ELF-1 (cell line): Measurements from ENCODE around the gene THTPA.
A peak's percentile ranks its signal among the peaks of the same experiment; 100 is the strongest.

Experiments used
- DNase-seq: peaks from one replicate; pipeline ENCODE4 v3.0.0-alpha.2; 2016; ENCODE audit warnings: low read depth, low spot score

Gene THTPA

DNA sequence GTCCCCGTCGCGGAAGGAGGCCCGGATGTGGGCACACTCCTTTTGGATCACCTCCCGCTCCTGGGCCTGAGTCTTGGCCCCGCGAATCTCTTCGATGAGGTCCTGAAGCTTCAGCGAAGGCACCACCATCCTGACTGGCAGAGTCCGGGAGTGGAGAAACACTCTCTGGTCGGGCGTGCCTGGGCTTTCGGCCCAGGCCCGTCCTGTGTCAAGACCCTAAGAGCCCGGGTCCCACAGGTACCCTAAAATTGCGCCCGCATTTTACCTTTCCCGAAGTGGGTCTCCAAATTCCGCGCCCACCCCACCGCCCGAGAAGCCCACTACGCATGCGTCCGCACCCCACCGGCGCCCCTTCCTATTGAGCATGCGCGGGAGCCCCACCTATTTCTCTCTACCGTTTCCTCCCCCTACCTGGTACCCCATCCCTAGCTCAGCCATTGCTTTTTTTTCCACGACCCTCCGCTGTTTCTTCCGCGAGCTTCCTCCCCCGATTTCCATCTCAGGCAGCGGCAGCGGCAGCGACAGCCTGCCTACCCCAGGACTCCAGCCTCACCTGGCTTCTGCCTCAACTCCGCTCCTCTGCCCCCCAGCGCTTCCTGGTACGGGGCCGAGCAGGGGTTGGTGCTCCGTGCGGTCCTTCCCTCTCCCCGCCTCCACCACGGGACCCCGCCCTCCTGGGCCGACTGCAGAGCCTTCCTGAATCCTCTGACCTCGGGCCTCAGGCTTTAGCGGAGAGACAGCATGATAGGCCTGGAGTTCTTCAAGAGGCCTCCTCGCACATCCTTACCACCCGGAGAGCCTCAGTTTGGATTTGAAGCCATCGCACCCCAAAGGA is 11.3 kb downstream of the THTPA start, which contains the start of gene AP1G2:
TSS of gene AP1G2 (minus strand) at position 606 of the 835 bp plus-strand sequence. CDS start at position 129, 477 bp downstream.
- DNase-seq = peak; percentile 94

DNA sequence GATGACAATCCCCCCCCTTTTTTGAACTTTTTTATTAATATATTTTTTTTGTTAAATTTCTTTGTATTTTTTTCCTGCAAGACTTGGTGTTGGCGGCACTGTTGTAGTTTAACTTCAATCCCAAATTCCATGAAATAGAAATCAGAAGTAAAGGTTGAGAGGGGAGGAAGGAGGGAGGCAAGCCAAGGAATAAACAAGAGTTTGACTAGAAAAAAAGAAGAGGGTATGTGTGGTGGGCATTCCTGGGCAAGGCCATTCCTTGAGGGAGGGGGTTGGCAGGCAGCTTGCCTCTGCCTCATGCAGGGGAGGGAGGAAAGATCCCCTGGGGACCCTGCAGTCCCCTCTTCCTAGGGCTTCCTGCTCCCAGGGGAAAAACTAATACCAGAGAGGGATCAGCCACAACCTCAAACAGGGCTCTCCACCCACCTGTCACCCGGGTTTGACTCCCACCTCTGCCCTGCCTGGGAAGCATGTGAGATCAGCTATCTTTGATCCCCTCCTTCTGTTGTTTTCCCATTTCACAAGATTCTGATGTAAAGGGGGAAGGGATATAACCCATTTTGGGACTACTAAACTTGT is 12.0 kb downstream of the THTPA start:
- no peak for DNase-seq

DNA sequence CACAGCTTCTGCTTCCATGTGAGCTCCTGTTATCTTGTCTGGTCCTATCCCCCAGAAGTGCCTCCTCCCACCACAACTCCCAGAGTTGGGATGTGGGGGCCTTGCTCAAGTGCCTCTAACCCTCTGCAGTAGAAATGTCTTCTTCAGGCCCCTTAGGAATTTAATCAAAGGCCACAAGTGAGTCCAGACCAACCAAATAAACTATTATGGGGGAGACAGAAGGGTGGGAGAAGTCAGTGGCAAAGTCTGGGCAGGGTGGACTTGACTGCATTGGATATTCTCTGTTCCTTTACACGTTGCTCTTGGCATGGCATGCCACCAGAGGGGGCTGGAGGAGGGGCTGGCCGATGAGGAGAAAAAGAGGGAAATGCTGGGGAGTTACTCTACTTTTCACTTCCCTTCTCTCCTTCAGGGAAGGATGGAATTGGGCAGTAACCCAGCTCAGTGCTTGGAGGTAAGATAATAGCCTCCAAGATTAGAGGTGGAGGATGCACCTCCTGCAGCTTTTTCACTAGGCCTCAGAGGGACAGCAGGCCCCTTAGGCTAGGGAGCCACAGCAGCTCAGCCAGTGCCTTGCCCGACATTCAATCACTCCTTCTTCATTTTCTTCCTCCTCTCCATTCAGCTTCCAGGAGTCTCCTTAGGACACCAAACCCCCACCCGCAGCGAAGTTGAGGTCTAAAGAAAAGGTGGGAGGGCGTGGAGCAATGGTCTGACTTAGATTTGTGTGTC is 12.7 kb downstream of the THTPA start:
- no peak for DNase-seq

DNA sequence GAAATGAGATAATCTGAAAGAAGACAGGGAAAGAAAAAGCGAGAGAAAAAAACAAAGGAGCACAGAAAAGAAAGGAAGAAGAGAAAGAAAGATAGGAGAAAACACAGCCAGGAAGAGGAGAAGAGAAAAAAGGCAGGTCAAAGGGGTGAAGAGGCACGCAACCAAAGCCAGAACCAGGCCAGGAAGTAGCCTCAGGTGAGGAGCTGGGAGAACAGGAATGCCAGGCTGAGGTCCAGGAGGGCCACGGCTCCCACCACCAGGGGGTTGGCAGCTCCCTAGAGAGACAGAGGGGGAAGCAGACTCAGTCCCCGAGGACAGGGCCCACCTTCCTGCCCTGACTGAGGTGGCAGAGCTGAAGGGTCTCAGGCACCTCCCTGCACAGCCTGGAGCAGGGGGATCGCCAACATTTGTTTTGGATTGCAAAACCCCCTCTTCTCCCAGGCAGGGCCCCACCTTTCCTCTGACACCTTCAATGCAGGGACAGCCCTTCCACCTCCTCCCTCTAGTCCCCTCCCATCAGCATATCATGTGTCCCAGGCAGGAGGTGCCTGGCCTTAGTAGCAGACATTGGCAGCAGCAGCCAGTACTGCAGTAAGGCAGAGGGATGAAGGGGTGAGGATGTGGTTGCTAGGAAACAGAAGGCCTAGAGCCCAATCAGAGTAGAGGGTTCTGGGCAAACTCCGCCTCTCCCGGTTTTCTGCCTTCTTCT is 13.5 kb downstream of the THTPA start:
- DNase-seq = peak; percentile 77

DNA sequence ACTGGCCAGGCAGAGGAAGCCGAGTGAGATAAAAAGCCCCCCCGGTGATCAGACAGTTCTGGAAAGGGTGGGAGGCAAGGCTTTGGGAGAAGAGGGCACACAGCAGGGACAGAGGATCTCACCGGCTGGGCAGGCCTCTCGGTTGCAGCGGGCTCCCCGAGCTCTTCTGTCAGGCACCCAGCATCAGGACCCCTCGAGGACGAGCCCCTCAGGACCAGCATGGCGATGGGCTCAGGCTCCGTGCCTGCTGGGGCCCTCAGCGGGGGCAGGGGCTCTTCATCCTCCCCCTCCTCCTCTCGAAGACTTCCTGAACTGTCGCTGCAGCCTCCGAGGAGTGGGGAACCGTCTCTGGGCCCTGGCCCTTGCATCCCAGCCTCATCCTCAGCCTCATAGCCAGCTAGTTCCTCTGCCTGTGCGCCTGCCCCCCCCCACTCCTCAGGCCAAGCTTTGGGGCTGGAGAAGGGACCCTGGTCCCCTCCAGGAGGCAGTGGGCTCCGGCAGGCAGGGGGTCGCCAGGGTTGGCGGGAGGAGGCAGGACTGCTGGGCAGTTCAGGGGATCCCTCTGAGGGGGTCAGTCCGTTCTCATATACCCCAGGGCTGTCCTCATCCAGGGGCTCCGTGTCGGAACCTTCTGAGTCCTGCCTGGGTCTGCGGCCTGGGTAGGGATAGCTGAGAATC is 14.9 kb downstream of the THTPA start:
- no peak for DNase-seq

DNA sequence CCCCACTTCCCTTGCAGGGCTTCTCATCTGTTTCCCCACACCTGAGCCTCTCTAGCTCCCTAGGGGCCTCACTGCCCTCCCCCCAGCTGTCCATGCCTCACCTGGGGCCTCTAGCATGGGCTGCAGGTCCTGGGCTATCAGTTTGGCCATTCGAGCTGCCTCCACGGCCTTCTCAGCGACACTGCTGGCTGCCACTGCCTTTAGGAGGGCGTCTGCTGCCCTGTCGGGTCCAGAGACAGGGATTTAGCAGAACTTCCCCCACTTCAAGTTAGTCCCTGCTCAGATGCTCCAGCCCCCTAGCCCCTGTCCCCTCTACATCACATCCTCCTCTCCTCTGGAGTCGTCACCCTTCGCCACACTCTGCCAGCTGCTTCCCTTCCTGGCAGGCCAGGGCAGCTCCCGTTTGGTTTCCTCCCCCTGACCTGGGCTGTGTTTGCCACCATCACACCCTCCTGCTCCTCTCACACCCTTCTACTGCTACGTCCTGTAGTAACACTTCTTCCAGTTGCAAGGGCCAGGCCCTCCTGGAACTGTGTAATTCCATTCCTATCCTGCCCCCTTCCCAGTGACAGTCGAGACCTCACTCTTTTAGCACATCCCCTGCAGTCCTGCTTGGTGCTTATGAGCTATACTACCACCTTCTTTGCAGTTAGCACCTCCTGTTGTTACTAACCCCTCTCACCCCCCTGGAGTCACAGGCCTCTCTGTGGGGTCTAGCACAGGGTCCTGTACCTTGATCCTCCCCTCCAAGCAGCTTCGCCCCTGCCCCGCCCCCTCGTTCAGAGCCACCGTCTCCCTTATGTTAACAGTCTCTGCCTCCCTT is 15.8 kb downstream of the THTPA start:
- DNase-seq = no peak

DNA sequence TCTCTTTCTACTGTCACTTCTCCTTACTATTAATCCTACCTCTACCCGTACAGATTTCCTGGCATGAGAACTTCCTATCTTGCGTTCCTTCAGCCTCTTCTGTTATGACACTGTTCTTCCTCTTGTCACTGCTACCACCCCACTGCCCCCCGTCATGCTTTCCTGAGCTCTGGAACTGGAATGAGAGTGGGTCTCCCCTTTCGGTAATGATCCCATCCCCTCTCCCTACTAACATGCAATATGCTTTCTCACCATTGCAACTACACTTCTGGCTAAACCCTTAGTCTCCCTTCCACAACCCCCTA is 16.4 kb downstream of the THTPA start:
- DNase-seq = no peak

DNA sequence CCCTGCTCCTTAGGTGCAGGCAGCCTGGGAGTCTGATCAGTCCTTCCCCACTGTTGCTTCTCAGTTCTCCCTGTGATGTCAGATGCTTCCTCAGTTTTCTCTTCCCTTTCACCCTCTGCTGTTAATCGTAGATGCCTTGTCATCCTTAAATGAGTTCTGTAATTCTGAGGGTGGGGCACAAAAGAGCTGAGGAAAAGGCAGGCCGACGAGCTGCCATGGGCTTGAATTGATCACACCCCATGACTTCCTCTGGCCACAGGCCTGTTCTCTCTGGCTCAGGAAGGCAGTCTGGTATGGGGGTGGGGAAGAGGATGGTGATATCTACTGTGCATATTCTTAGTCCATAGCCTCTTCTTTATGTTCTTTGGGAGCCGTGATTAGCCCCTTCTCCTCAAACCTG is 16.8 kb downstream of the THTPA start:
- DNase-seq = no peak

DNA sequence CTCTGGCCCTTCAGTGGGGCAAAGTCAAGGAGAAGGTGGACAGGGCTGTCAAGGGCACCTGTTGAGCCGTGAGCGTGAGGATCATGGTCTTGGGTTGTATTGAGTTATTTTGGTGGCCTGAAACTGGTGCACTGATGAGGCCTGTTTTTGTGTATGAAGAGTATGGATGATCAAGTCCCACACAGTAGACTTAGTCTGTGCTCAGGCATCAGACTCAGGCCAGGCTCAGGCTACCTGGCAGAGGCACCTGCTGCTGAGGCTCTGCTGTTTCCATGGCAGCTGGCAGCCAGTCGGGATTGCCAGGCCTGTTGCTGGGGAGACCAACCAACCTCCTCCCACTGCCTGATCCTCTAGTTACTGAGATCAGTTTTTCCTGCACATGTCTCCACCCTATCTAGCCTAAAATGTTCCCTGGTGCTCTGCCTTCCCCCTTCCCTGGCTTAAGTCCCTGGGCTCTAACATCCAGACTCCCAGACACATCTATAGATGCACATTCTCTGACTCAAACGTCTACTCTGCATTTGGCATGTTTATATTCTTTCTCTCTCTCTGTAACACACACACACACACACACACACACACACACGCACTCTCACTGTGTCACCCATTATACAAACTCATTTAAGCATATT is 17.4 kb downstream of the THTPA start:
- DNase-seq = no peak

DNA sequence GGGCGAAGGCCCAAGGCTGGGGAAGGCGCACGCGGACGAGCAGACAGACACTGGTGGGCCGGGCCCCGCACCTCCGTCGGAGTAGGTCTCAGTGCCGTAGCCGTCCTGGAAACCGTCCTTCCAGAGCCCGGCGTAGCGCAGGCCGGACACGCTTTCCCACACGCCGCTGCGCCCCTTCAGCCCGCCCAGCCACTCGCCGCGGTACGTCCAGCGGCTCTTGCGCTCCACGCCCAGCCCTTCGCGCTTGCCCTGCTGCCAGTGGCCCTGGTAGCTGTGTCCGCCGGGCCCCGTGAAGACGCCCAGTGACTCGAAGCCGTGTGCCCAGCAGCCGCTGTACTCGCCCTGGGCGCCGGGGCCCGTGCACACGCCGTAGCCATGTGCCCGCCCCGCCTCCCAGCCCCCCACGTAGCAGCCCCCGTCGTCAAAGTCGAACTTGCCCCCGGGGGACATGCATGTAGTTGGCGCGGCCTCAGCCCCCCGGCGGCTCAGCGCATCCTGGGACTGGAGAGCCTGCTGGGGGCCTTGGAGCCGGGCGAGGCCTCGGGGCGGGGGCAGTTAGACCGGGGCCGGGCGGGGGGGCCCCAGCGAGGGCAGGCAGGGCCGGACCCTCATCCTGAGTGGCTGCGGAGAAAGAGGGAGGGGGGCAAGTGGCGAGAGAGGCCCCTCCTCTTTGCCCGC is 21.1 kb downstream of the THTPA start:
- peak; percentile 48 for DNase-seq

DNA sequence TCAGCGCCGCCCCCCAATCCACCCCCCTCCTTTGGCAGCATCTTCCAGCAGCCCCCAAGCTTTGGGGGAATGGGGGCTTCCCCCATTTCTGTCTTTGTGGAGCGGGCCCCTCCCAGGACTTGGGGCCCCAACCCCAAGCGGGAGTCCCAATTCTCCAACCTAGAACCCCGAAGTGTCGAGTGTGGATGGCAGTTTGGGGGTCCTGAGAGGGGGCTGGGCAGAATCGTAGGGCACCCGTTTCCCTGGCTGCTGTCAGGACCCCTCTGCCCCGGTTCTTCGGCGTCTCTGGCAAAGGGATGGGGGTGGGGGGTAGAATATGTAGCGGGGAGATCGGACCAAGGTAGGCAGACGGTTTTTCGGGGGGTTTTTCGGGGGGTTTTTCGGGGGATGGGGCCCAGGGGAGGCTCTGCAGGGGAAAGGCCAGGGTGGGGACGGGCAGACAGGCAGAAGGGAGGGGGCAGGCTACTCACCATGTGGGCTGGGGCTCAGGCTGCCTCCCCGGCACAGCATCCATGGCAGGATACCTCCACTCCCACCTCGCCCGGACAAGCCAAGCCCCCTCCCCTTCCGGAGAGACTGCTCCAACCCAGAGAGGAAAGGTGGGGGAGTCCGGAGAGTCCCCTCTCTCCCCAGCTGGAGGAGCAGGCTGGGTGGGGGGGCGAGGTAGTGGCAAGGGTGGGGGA is 21.8 kb downstream of the THTPA start:
- DNase-seq = no peak

DNA sequence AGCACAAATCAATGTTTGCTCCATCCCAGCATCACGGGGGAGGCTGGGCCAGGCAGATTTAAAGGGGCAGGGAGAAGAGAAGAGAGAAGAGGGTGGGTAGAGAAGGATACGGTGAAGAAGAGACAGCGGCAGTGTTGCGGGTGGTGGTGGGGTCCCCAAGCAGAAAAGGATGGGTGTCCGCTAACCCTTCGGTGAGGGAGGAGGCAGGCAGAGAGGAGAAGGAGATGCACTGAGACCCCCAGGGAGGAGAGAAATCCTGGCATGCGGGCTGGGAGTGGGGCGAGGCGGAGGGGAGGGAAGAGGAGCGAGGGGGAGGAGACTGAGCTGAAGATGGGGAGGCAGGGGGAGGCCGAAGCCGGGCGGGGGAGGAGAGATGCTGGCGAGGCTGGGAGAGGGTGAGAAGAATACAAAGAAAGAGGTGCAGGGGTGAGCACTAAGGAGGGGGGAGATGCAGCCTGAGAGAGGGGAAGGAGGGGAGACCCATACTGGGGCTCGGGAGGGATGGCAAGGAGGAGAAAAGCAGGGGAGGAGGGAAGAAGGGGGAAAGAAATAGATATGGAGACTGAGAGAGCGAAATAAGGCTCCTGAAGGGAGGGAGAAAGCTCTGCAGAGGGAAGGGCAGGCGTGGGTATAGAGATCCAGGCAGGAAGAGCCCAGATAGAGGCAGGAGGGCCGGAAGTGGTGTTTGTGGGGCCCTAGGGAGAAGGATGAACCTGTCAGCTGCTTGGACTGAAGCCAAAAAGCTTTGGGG is 22.7 kb downstream of the THTPA start, which contains the start of gene JPH4:
TSS of gene JPH4 (minus strand) at position 231 of the 751 bp plus-strand sequence. CDS start 1,337 bp downstream, outside the sequence.
- no peak for DNase-seq

DNA sequence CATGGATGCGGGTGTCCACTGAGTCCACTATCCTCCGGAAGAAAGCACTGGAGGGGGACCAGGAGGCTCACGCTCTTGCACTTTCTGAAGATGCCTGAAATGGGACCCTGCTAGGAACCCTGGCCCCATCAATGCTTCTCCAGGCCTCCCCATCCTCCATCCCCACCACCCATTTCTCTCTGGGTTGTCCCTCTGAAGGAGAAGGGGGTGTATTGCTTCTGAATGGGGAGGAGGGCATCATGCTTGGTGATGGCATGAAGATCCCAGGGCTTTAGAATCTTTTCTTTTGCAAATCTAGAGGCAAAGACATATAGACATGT is 23.2 kb downstream of the THTPA start:
- DNase-seq = no peak

DNA sequence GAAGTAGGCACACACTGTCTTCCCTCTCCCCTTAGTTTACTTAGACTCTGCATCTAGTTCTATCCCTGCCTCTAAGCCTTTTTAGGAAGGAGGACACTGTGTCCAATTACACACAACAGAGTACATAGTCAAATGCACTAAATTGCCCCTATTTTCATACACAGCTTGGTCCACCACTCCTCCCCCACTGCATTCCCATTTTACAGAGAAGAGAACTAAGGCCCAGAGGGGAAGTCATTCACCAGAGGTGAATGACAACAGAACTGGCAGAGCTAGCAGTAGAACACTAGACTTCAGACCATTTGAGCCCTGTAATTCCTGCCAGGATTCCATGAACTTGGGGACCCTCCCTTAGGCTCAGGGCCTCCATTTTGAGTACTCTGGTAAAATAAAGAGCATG is 23.7 kb downstream of the THTPA start:
- no peak for DNase-seq

DNA sequence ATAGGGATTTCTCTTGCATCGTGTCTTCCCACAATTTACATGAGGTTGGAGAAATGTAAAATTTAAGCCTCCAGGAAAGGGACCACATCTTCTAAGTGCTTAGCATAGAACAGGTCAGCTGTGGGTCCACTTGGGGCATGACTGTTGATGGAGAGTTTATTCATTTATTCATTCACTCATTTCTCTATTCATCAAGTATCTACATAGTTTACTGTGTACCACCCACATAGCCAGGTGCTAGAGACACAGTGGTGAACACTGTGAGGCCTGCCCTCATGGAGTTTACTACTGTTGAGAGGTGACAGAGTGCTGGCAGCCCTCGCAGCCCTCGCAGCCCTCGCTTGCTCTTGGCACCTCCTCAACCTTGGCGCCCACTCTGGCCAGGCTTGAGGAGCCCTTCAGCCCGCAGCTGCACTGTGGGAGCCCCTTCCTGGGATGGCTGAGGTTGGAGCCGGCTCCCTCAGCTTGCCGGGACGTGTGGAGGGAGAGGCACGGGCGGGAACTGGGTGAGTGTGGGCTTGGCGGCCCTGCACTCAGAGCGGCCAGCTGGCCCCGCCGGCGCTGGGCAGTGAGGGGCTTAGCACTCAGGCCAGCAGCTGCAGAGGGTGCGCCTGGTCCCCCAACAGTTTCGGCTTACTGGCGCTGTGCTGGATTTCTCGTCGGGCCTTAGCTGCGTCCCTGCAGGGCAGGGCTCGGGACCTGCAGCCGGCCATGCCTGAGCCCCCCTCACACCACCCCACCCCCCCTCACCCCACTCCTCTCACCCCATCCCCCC is 24.3 kb downstream of the THTPA start:
- no peak for DNase-seq

DNA sequence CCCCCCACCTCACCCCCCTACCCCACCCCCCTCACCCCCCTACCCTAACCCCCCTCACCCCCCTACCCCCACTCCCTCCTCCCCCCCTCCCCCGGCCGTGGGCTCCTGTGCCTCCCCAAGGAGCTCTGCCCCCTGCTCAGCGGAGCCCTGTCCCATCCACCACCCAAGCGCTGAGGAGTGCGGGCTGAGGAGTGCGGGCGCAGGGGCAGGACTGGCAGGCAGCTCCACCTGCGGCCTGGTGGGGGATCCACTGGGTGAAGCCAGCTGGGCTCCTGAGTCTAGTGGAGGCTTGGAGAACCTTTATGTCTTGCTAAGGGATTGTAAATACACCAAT is 24.8 kb downstream of the THTPA start:
- no peak for DNase-seq

DNA sequence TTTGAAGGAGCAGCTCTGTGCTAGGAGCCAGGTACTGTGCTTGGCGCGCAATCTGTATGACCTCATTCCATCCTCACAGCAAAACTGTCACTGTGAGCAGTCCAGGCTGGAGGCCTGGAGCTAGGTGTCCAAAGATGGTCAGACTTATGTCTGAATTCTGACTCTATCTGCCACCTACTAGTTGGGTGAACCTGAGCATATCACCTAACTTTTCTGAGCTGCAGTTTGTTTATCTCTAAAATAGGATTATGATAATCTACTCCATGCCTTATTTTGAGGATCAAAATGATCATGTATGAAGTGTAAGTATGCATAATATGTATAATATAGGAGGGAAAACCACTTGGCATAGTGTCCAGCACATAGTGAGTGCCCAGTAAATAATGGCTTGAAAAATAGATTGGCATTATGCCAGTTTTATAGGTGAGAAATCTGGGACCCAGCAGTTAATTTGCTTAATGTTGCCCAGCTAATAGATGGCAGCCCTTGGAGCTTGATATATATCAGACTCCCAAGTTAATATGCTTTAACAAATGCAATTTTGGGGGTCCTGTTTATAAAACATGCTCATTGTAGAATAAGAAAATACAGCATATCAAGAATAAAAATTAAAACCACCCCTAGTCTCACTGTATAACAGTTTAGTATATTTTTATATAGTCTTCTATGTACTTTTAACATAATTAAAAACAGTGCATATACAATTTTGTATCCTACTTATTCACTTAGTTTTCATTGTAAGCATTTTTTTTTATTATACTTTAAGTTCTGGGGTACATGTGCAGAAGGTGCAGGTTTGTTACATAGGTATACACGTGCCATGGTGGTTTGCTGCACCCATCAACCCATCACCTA is 27.1 kb downstream of the THTPA start:
- DNase-seq = no peak
